Measurements from ENCODE around the gene CLCNKA. TPM values are rescaled to one million over a fixed set of nuclear protein-coding genes. Genes with fewer than 3 reads are reported as not detected.

Gene CLCNKA
- total RNA-seq, 1 donor from 2014 or later = 1.2 TPM

DNA sequence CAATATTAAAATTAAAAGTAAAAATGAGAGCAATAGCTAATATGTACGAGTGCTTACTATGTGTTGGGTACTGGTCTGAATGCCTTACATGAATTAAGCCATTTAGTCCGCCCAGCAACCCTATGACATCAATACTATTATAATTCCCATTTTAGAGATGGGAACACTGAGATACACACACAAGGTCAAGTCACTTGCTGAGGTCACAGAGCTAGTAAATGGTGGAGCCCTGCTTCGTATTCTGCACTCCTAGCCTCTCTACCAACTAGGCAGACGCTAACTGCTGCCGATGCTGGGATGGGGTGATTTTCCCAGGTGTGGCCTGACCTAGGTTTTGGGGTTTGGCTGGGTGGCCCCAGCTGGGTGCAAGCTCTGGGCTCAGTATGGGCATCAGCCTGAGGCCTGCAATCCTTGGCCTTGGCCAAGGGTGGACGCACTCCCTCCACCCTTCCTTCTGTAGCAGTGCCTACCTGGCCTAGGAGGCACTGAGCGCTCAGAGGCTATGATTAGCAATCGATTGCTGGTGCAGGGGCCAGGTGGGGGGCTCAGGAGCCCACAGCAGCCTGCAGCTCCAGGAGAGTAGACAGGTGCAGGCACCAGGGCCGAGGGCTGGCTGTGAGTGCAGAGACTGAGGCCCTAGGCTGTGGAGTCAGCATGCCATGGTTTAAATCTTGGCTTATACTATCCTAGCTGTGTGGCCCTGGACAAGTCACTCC is 49.0 kb downstream of the CLCNKA start:
- intact Hi-C loops (cut with DNase I) = no loop called here
- DNase-seq (ENCODE audit: low spot score) = no peak

DNA sequence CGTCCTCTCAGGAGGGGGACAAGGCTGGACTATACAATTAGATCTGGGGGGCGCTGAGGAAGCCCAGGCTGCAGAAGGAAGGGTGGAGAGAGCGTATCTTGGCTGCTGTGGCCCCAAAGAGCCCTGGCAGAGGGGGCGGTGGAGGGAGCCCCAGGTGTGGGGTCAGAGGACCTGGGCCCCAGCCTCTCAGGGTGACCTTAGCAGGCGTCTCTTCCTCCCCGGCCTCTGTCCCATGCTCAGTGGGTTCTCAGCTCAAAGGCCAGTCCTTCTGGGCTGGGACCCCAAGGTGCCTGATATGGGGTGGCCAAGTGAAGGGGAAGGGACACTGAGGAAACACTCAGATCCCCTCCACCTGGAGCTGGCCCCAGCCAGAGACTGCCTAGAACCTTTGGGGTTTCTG is 49.8 kb downstream of the CLCNKA start:
- DNase-seq (ENCODE audit: low spot score) = no peak
- intact Hi-C loops (cut with DNase I) = no loop called here

DNA sequence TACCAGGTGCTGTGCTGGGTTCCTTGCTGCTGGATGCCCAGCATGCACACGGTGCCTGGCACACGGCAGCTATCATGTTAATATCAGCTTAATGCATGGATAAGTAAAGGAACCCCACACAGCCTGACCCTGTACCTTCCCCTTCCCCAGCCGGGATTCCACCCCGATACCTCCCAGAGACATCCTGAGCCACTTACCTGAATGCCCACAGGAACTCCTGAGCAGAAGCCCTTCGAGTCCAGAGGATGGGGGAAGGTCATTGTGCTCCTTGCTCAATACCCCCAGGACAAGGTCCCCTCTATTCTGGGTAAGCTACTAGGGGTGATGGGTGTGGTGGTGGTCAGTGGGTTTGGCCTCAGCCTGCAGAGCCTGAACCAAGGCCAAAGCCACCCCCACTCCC is 50.3 kb downstream of the CLCNKA start:
- no peak for DNase-seq (ENCODE audit: low spot score)
- intact Hi-C loops (cut with DNase I) = no loop called here

DNA sequence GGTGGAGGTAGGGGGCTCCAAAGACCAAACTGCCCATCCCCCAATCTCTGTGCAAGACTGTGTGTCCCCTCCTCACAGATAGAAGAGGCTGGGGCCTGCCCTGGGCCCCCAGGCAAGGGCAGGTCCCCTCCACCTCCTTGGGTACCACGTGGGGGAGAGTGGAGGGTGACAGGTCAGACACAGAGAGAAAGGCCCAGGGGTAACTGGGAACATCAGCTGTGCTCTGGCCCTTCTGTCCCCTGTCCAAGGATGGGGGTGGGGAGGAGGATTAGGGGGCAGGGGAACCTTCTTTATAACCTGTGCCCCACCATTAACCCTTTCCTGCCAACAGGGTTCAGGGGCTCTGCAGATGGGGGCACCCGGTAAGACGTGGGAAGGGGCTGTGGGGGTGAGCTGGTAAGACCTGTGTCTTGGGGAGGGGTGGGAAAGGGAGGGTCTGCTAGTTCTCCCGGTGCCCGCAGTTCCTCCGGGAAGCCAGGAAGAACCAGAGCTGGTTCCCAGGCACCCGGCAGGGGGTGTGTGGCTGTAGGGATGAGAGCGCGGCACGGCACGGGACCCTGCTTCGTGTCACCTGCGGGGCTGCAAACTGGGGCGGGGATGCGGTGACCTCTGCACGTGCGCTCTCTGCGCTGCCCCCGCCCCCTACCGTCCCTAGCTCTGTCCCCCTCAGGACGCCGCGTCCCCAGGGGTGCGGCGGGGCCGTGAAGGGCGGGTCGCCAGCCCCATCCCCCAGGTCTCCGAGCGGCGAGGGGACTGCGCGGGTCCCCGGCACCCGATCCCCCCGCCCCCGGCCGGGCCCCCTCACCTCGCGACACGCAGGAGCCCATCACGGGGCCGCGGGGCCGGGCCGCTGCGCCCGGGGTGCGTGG is 51.0 kb downstream of the CLCNKA start:
- no peak for DNase-seq (ENCODE audit: low spot score)
- intact Hi-C loops (cut with DNase I) = no loop called here

DNA sequence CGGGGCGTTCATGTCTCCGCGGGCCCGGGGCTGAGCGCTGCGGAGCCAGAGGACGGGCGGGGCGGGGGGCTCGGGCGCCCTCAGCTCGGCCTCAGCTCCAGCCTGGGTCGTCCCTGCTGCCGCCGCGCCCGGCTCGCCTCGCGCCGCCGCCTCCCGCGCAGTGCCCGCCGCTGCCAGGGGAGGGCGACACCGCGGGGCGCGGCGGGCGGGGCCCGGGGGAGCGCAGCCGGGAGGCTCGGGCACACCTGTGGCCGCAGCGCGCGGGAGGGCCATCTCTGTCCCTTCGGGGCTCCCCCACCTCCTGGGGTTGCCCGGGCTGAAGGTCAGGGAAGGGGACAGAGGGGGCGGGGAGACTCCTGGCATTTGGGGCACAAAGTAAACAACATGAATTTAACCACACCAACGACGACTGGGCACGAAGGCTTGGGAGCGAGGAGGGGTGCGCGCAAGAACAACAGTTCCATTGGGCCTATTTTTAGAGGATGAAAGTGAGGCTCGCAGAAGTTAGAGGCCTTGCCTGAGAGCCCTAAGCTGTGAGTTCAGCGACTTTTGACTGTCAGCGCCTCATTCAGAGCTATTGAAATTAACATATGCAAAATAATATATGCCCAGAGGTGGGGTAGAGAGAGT is 51.8 kb downstream of the CLCNKA start, which contains the start of gene FAM131C:
FAM131C (minus strand) TSS at position 162 of the 630 bp plus-strand sequence. CDS start 209 bp downstream, outside the sequence.
- no peak for DNase-seq (ENCODE audit: low spot score)
- intact Hi-C loops (cut with DNase I) = no loop called here

DNA sequence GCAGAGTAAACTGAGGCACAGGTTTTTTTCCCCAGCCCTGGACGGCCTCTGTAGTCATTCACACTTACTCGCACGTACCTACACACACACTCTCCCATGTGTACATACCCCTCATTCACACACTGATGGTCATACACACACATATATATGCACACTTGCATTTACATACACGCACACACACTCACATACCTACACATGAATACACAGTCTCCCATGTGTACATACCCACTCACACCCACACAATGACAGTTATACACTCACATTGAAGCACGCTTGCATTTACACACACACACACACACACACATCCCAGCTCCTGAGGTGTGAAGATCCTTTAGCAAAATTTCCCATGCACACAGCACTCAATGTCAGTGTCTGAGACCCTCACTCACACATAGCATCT is 52.4 kb downstream of the CLCNKA start:
- no peak for DNase-seq (ENCODE audit: low spot score)
- intact Hi-C loops (cut with DNase I) = no loop called here

DNA sequence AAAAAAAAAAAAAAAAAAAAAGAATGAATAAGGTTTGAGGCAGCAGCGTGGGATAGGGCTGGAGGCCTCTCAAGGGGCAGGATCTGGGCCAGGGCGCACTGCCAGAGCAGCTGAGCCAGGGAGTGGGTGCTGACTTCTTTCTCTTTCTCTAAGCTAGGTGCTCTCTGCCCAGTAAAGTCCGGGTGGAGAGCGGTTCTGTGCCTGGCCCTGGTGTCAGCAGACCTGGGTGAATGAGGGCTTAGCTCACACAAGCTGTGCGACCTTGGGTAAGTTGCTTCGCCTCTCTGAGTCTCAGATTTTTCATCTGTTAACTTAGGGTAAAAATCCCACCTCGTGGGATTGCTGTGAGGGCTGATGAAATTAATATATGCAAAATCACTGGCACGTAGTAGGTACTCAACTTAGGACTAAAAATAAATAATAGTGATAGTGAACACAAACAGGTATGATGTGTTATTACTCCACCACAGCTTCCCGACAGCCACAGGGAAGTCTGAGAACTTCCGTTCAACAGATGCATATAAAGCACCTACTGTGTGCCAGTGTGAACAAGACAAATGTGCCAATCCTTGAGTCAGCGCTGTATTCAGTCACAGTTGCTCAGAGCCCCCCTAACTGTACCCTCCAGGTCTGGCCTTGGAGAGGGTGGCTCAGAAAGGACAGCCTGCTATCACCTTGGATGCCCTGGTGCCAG is 53.6 kb downstream of the CLCNKA start:
- intact Hi-C loops (cut with DNase I) = no loop called here
- no peak for DNase-seq (ENCODE audit: low spot score)

DNA sequence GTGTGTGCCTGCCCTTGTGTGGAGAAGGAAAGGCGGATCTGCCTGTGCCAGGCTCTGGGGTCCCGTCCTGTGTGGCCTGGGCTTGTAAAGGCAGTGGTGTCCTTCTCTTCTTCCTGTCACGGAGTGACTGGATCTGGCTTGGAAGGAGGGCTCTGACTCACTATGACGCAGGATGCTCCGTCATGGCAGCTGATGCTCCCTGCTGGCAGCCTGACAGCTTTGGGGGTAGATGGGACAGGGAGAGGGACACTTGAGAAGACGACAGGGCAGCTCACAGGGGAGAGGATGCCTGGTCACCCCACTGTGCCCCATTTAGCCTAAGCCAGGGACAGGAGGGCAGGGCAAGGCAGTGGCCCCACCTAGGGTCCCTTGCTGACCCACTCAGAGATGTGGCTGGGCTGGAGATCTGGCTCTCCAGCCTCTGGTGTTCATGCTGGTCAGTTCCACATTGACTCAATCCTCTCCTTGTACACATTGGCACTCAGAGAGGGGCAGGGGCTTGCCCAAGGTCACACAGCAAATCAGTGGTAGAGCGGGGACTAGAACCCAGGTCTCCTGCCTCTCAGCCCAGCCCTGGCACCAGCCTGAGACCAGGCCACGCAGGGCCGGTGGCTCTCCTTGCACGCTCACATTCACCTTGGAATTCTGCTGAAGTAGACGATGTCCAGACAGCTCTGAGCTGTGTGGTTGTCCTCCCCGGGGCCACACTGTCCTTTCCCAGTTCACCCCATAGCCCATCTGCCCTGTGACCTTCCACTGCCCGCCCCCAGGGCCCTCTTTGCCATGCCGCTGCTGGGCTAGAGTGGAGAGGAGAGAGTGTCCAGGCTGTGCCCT is 54.4 kb downstream of the CLCNKA start:
- intact Hi-C loops (cut with DNase I) = no loop called here
- DNase-seq (ENCODE audit: low spot score) = no peak

DNA sequence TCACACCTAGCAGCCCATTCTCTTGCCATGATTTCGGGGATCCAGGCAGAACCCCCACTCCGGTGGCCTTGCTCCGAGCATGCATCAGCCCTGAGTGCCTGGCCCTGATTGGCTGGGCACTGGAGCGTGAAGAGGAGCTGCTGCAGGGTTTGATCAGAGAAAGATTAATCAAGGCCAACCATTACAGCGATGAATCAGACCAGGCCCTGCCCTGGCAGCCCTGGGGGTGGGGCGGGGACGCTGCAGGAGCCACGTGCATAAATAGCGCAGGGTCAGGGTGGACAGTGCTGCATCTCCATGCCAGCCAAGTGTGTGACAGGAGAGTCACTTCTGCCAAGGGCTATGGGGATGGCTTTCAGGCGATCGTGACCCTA is 55.0 kb downstream of the CLCNKA start:
- intact Hi-C loops (cut with DNase I) = no loop called here
- no peak for DNase-seq (ENCODE audit: low spot score)

DNA sequence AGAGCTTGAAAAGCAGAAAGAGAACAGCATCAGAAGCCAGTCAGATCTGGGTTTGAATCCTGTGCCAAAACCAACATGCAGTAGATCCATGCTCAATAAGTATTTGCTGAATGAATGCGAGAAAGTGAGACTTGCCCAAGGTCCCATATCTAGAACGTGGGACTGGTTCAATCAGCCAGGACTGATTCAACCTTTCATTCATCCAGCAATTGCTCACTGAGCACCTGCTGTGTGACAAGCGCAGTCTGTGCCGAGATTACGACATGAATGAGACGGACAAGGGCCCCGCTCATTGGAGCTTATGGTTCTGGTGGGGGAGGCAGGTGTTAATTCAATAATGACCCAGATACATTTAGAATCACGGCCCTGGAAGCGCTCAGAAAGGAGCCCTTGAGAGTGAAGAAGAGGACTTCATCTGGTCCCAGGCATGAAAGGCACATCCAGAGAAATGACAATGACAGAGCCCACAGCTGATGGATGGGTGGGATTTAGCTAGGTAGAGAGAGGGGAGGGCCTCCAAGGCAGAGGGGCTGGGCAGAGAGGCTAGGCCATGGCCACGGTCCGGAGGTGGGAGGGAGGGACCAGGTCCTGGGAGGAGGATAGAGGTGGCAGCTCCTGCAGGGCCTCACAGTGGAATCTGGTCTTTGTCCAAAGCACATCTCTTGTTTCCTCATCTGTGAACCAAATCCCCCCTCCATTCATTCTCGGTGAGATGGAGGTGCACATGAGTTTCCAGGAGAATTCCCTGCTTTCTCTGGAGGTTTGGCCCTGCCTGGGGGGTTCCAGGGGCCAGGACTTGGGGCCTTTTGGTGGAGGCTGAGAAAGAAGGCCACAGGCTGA is 55.8 kb downstream of the CLCNKA start:
- no peak for DNase-seq (ENCODE audit: low spot score)
- intact Hi-C loops (cut with DNase I) = loop anchor here (2.0 kb wide), 1 partner anchor 167 kb away; no protein-coding TSS in a partner anchor

DNA sequence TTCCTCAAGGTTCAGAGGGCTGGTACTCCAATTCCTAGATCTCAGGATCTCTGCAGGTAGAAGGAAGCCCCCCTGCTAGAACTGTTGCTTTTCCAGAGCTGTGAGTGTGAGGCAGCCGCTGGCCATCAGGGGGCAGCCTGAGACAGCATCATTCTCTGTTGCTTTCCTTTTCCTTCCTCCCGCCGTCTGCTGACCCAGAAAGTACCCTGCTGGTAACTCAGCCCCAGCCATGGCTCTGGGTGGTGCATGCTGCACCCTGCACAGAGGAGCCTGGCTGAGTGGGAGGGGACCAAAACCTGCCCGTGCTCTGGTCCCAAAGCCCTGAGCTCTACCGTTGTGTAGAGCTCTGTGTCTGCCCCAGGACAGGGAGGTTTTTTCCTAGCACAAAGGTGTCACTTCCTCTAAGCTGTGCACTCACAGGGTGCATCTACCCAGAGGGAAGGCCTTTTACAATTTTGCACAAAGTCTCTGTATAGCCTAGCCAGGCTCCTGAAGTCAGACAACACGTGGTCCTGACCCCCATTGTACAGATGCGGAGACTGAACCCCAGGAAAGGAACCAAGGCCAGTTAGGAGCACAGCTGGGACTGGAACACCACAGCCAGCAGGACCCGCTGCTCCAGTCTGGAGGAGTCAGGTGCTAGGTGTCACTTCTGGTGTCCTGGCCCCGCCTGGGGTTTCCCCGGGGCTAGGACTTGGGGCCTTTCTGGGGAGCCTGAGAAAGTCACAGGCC is 57.3 kb downstream of the CLCNKA start:
- DNase-seq (ENCODE audit: low spot score) = no peak
- intact Hi-C loops (cut with DNase I) = loop anchor here (1.0 to 2.0 kb wide), 2 partner anchors 108 to 166 kb away; no protein-coding TSS in a partner anchor

DNA sequence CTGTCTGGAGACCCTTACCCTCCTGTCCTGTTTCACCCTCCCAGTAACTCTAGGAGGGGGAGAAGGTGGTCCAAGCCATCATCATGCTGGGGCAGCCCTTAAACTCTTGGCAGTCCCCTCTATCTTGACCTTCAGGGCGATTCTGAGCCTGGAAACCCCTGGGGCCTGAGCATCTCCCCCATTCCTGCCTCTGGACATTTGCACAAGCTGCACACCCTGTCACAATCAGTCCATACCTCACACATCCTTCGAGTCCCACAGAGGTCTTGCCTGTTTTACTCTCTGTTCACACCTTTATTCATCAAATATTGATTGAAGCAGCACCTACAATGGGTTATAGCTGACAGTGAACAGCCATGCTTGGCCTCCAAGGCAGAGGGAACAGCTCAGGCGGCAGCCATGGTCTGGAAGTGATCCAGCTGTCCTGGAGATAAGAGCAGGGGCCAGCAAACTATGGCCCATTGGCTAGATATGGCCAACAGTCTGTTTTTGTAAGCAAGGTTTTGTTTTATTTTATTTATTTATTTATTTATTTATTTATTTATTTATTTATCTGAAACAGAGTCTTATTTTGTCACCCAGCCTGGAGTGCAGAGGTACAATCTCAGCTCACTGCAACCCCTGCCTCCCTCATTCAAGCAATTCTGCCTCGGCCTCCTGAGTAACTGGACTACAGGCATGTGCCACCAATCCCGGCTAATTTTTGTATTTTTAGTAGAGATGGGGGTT is 58.8 kb downstream of the CLCNKA start:
- intact Hi-C loops (cut with DNase I) = no loop called here
- no peak for DNase-seq (ENCODE audit: low spot score)

DNA sequence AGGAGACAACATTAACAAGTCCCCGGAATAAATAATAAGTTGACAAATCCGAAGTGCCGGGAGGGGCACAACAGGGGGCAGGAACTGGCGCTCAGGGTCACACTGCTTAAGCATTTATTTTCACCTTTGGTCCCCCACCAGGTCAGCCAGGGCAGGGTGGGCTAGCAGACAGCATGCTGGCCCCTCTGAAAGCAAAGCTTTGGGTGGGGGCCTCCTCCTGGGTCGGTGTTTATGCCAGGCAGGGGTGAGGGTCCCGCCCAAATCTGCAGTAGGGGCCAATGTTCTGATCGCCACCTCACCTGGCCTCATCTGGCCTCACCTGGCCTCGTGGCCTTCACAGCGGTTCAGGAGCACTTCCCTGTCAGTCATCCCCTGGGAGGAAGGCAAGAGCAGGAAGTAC is 59.8 kb downstream of the CLCNKA start:
- no peak for DNase-seq (ENCODE audit: low spot score)
- intact Hi-C loops (cut with DNase I) = loop anchor here (2.0 kb wide), 2 partner anchors 73 to 281 kb away; no protein-coding TSS in a partner anchor

DNA sequence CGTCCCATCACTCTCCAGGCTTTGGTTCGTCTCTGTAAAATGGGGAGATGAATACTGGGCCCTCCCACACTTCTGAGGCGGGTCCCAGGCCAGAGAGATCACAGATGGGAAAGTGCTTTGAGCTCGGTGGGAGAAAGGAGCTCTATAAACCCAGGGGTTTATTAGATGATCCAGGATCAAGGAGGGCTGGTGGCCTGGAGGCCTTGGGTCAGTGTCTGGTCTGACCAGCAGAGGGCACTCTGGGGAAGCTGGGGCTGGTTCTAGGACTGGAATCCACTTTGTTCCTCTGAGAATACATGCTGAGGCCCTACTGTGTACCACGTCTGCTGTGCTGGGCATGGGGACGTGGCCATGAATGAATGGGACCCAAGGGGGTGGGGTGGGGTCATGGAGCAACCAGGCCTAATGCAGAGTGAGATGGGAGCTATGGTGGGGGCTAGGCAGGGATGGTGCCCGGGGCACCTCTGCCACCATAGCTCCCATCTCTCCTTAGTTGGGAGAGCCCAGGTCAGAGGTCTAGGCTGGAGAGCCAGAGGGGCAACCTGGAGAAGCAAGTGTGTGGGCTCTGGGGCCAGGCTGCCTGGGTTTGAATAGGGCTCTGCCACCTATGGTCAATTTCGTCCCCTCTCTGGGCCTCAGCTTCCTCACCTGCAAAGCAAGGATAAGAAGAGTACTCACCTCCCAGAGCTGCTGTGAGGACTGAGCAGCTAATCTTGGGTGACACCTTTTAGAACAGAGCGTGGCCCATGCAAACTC is 60.6 kb downstream of the CLCNKA start:
- intact Hi-C loops (cut with DNase I) = loop anchor here (1.0 to 2.0 kb wide), 3 partner anchors 72 to 280 kb away; no protein-coding TSS in a partner anchor
- no peak for DNase-seq (ENCODE audit: low spot score)

DNA sequence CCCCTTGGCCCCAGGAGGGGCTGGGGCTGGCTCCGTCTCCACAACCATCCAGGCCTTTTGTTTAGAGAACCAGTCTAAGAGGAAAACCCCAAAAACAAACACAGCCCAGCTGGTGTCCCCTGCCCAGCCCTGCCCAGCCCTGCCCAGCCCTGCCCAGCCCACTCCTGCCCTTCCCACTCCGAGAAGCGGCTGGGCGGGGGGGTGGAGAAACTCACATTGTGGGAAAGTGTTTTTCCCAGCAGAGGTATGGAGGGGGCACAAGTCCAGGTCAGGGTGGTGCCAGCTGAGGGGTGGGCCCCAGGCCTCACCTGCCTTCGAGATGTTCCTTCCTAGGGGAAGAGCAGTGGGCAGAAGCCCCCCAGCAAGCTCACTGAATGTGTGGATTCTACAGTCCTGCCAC is 61.6 kb downstream of the CLCNKA start:
- DNase-seq (ENCODE audit: low spot score) = no peak
- intact Hi-C loops (cut with DNase I) = loop anchor here (1.0 to 2.0 kb wide), 3 partner anchors 71 to 279 kb away; no protein-coding TSS in a partner anchor

Measured in cardiac septum (tissue), 1 donor.